GM19238 (cell line): ENCODE measurements around the gene IL10RB.

Source experiments
- DNase-seq: peaks from one replicate; pipeline ENCODE4 v3.0.0; 2011; ENCODE audit warnings: low spot score; ENCODE audit not compliant: insufficient read length

IL10RB gene

GRCh38 chr21:33265664-33266049, 510 bp upstream of the IL10RB start:
- DNase-seq = peak; percentile 20

DNA sequence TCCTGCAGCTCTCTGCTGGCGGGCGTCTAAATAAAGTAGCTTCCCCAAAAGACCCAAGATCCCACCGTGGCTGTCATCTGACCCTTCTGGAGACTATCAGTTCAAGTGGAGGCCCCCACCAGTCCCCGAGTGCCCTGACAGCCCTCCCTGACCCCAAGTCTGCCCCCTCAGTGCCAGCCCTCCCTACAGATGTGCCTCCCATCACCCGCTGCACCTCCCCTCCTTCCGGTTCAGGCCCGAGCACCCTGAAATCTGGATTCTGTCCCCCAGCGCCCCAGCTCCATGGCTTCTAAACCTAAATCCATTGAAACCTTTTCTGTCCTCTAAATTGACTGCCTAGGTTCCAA, 595 bp downstream of the IL10RB start:
- peak; percentile 38 for DNase-seq

GRCh38 chr21:33267250-33267649, 1.1 kb downstream of the IL10RB start:
- DNase-seq = no peak

GRCh38 chr21:33268393-33268736, 2.2 kb downstream of the IL10RB start:
- no peak for DNase-seq

DNA sequence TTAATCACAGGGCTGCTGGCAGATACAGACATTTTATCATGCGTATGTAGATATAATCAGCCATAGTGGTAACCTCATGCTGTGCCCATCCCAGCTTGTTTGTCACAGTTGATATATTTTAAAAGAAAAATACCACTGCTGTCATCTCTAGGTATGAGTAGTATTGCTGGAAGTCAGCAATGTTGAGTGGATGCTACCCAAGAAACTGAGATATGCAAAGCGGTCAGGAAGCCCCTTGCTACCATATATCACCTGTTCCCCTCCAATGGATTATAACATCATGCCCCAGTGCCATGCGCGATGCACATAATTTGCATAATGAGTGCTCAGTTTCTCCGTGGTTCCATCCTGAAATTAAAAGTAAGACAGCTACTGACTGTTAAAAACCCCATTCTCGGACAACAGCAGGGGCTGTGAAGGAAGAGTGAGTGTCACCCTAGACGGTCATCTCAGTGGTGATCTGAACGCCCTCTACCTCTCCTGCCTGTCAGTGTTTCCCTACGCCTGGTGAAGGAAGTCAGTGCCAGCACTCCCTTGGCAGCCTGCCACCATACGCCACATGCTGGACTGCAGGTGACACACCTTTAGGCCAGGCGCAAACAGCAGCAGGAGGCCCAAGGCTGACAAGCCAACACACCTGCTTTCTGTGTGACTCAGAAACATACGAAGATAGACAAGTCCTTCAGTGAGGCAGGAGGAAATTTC, 2.7 kb downstream of the IL10RB start:
- DNase-seq = peak; percentile 53

- no peak for DNase-seq
These were observed 4.8 kb downstream of the IL10RB start for GRCh38 chr21:33270986-33271385.

GRCh38 chr21:33273044-33273443, 6.9 kb downstream of the IL10RB start:
- no peak for DNase-seq

- no peak for DNase-seq
These were observed 12.6 kb downstream of the IL10RB start for GRCh38 chr21:33278721-33279120.

- no peak for DNase-seq
These were observed 13.2 kb downstream of the IL10RB start for GRCh38 chr21:33279330-33279820.

GRCh38 chr21:33281096-33281652, 15.0 kb downstream of the IL10RB start:
- no peak for DNase-seq

GRCh38 chr21:33283203-33283602, 17.0 kb downstream of the IL10RB start:
- DNase-seq = no peak

GRCh38 chr21:33286076-33286475, 19.9 kb downstream of the IL10RB start:
- DNase-seq = no peak

- no peak for DNase-seq
These were observed 20.7 kb downstream of the IL10RB start for GRCh38 chr21:33286600-33287456.

DNA sequence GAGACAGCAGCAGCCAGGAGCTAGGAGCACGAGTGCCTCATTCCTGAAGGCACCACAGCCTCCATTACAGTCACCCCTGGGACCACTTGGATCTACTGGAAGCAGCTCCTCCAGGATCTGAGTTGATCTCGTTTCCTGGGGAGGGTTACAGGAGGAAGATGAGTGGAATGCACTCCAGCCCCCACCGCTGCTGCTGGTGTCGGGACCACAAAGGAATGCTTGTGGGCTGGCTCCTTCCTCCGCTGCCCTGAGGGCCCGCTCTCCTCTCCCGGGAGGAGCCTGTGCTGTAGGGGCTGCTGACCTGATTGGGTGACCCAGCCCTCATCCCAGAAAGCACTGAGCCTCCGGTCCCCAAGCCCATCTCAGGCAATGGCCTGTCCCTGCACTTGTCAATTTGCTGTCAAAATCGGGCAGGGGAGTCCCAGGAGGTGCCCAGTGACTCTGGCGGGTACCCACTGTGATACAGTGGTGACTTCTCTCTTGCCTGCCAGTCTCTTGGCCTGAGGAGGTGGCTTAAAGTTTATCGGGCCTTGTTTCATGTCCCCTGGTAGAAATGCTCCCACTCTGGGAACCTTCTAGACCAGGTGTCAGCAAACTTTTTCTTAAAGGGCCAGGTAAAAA, 23.1 kb downstream of the IL10RB start:
- no peak for DNase-seq

DNA sequence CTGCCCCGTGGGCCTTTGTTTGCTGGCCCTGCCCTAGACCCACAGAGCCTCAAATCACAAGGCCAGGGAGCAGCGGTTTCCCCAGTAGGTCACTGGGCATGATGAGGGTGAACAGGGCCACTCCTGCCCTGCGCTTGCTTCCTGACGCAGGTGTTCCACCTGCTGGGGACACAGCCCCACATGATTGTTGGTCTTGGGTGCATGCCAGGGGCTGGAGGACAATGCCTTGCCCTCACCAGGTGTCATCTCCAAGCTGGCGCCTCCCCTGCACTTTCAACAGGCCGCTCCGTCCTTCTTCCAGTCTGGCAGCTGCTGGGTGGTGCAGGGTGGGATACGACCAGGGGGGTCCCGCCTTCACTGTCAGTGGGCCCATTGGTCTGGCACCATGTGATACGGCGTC, 24.3 kb downstream of the IL10RB start:
- DNase-seq = no peak

DNA sequence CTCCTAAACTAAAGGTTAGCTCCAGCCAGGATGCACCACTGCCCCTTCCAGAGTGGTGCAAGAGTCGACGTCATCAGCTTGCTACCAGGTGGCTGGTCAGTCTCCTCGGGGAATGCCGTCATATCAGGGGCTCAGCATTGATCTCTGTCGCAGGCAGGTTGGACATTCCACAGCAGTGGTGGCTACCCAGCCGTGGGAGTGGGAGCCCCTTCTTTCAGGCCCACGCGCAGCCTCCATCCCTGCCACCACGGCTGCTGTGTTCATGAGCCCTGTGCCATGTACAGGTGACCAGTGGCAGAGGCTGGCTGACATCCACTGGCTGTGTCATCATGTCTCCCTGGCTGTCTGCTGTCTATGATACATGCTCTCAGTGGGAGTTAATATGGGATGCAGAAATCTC, 25.5 kb downstream of the IL10RB start:
- no peak for DNase-seq

DNA sequence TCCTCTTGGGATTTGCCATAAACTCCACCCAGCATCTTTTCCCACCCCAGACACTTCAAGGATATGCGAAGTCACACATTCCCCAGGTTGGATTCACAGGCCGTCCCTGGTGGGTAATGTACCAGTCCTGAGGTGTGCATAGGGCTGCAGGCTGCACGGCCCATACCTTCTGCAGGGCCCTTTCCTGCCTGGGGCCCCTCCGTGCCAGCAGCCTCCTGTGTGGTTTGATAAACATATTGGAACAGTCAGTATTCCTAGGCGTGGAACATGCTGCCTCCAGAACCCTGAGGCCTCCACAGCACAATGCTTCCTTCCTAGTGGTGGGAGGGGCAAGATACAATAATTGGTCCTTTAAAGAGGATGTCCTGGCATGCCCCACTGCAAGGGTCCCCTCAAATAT, 26.6 kb downstream of the IL10RB start:
- DNase-seq = no peak

GRCh38 chr21:33293136-33293535, 27.0 kb downstream of the IL10RB start:
- DNase-seq = no peak

GRCh38 chr21:33293811-33294216, 27.6 kb downstream of the IL10RB start:
- DNase-seq = no peak

DNA sequence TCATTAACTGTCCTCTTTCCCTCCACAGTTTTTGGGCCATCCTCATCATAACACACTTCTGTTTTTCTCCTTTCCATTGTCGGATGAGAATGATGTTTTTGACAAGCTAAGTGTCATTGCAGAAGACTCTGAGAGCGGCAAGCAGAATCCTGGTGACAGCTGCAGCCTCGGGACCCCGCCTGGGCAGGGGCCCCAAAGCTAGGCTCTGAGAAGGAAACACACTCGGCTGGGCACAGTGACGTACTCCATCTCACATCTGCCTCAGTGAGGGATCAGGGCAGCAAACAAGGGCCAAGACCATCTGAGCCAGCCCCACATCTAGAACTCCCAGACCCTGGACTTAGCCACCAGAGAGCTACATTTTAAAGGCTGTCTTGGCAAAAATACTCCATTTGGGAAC, 30.0 kb downstream of the IL10RB start:
- DNase-seq = no peak

- peak; percentile 43 for DNase-seq
These were observed 33.1 kb downstream of the IL10RB start for GRCh38 chr21:33299181-33299752.
